Prostate gland (tissue), 2 donors: ENCODE measurements around the gene ETV5.

Source experiments
- POLR2A ChIP-seq: fragments of 450-650 bp; IDR thresholded peaks from one replicate; pipeline ENCODE4 v1.6.1; 2016; ENCODE audit warnings: antibody characterized with exemption, mild to moderate bottlenecking
- TF ChIP-seq, protein P1 (sequence below), 4 experiments: fragments of 200-600 bp in 2 of 4; fragments of 450-650 bp in 2 of 4; sonication (generic) in 2 of 4; IDR thresholded peaks; 1 replicate in 3 of 4; 2 replicates in 1 of 4; pipeline ENCODE4 v1.5.1; 2016 to 2019; ENCODE audit warnings: antibody characterized with exemption in 4 of 4, mild to moderate bottlenecking in 2 of 4, moderate library complexity in 2 of 4

DNA sequence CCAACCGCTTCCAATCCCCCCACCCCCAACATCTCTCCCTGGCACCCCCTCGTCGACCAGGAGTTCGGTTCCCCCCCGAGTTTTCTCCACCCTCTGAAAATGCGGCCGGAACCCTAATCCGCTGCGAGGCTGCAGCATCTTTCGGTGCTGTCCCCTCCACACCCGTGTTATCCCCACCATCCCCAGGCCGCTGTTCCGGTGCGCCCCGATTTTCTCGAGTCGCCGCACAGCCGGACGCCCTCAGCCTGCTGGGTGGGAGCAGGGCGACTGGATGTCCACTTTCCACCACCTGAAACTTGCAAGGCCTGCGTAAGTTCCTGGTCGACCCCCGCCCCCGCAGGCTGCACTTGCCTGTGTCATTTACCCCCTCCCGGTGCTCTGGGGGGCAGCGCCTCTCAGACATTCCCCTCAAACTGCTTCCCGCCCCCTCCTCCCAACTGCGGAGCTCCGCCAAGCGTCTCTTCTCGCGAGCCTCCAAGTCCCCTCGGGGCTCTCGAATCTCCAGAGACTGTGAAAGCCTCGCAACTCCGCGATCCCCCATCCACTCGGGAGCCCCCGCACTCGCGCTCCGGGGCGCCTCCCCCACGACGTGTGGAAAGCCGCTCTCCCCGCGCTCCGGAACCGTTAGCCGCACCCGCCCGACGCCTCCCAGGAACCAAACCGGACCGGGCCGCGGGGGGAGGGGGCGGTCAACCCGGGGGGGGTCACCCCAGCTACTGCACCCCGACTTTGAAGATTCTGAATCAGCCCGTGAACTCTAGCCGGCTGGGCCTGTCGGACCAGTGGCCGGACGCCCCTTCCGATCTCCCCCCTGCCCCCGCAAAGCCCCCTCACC is 566 bp downstream of the ETV5 start:
- TF ChIP-seq, protein P1, sequence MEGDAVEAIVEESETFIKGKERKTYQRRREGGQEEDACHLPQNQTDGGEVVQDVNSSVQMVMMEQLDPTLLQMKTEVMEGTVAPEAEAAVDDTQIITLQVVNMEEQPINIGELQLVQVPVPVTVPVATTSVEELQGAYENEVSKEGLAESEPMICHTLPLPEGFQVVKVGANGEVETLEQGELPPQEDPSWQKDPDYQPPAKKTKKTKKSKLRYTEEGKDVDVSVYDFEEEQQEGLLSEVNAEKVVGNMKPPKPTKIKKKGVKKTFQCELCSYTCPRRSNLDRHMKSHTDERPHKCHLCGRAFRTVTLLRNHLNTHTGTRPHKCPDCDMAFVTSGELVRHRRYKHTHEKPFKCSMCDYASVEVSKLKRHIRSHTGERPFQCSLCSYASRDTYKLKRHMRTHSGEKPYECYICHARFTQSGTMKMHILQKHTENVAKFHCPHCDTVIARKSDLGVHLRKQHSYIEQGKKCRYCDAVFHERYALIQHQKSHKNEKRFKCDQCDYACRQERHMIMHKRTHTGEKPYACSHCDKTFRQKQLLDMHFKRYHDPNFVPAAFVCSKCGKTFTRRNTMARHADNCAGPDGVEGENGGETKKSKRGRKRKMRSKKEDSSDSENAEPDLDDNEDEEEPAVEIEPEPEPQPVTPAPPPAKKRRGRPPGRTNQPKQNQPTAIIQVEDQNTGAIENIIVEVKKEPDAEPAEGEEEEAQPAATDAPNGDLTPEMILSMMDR (IDR thresholded peaks at IDR 0.05) = no peak
- no peak for TF ChIP-seq POLR2A
